NCI-H526 (cell line): Measurements from ENCODE around the gene SMARCAL1.
"Not testable (repeated sequence)": the region's sequence is repeated elsewhere in the genome, so short reads cannot be mapped to it uniquely, and the experiment has no call there.

Source experiments
- DNase-seq, 2 experiments: peaks; one replicate each; lab custom pipeline; 2025; lab: John Stamatoyannopoulos, UW

SMARCAL1 gene

DNA sequence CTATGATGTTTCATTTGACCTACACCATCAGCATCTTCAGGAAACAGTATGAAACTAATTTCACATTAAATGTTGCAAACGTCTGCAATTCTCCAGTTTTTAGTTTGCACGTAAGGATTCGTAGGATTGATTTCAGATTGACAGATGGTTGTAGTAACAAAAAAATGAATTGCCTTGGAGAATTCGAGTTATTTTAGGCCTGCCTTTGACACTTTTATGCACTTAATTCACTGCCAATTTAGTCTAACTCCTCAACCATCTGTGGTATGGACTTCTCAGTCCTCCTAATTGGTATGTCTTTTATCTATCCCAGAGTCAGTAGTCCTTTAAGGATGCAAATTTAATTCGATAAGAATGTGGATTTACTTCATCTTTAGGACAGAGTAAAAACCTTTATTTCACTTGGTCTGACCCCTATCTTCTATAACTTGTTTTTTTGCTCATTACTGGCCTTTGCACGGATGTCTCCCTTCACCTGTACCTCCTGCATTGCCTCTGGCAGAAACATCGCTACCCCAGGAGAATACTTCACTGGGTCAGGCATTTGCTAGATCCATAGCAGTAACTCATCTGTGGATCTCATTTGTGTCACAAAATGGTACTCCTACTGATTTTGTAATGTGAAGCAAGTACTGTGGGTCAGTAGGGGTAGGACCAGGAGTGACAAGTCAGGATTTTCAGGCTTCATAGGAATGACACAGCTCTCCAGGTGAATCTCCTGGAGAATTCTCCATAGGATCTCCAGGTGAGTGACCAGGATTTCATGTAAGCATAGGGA lies 90.3 kb downstream of the SMARCAL1 start:
- DNase-seq = no peak

- DNase-seq = no peak
These were observed 90.9 kb downstream of the SMARCAL1 start for GRCh38 chr2:216503159-216503629.

DNA sequence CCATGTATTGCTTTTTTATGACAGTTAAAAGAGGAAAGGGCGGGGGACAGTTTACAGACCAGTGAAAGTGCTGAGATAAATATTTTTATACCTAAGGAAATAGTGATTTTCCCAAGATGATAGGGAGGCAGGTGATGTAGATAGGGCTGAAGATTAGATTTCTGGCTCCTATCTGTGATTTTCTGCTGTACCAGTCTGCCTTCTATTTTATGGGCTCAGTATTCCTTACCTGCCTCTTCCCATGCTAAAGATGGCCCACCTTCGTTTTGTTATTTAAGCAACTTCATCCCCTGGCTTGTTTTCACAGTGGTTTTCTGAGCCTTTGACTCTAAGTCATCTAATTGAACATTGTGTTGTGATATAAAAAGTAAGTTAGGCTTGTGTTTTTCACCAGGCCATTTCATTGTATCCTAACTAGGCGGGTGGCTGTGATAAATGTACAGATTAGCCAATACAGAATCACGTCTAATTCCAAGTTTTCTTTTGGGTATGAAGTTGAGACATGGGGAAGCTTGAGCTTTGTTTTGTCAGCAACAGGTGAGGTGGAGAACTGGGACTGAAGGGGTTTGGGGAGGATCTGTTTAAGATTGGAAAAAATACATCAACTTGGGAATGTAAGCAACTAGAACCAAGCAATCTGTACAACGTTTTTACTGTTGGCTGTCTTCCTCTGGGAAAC lies 91.6 kb downstream of the SMARCAL1 start:
- no peak for DNase-seq

- no peak for DNase-seq
These were observed 92.1 kb downstream of the SMARCAL1 start for GRCh38 chr2:216504376-216504762.

- no peak for DNase-seq
These were observed 93.1 kb downstream of the SMARCAL1 start for GRCh38 chr2:216505133-216506106.

GRCh38 chr2:216507220-216508160 lies 95.2 kb downstream of the SMARCAL1 start:
- no peak for DNase-seq

GRCh38 chr2:216508229-216508628 lies 95.9 kb downstream of the SMARCAL1 start:
- no peak for DNase-seq

DNA sequence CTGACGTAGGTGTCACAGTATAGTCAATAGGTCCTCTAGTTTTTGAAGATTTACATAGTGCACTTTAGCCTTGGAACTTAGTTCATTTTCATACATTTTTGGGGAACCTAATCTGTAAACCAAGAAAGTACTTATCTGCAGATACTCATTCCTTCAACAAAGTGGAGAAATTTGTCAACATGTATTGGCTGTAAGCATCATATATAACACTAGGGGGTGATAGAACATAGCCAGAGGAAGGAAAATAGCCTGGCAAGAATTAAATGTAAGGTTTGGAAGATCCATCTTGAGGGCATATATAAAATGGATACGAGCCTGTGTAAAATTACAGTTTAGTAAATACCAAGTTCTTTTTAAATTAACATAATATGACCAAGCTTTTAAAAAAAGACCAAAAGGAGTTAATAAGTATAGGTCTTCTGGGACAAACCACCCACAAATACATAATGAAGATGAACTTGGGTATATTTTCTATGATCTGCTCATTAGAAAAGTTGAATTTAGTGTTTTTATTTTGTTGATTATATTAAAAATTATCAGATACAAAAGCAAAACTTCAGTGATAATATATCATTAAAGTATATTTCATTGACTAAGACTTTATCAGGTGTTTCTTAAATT lies 104.6 kb downstream of the SMARCAL1 start:
- DNase-seq = peak; percentile 4 to 65

DNA sequence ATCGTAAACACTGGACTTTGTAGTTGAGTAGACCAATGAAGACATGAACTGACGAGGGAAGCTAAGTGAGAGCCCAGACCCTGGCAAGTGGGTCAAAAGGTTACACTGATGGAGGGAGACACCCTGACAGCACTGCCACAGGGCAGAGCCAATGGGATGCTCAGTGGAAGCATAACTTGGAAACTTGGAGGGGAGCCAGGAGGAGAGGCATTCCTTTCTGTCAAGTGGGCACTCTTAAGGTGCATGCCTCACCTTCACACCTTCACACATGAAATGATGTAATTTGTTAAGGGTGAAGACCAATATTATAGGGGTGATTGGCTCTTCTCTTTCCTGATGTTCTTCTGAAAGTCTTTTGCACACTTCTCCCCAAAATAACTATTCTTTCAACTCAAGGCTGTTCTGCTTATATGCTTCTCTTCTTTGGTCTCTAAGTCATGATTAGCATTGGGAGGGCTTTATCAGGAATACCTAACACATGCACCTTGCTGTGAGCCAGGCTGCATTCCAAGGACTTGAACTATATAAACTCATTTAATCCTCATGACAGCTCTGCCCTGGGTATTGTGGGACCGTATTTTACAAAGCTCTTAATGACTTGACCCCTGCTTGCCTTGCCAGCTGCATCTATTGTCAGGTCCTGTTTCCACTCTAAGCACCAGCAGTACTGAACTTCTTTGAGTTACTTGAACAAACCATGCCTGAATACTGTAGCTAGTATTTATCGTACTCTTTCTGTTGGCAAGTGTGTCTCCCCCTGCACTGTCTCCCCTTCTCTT lies 105.4 kb downstream of the SMARCAL1 start:
- DNase-seq = no peak

- DNase-seq = not testable (repeated sequence)
These were observed 106.4 kb downstream of the SMARCAL1 start for GRCh38 chr2:216518566-216519119.

DNA sequence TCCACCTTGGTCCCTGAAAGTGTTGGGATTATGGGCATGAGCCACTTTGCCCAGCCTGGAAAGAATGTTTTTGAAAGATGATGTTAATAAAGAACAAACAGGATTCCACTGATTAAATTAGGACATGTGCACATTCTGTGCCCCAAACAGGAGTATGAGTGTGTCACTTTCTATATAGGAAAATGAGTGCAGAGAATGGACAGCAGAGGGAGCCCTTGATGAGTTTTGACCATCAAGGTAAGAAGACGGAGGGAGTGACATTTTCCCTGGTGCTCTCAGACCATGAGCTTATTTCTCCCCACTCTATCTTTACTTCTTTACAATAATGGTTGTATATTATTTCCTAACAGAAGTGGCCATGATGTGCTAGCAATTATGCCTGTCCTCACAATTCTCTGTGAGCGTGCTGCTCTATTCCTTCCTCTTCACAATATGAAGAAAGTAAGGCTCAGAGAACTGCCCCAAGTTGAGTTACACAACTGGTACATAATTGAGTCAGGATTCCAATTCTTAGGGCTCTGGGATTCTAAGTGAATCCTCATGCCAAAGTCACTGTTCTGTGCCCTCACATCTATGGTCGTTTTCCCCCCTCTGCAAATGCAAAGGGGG lies 107.0 kb downstream of the SMARCAL1 start:
- DNase-seq = peak; percentile 14 to 80

- no peak for DNase-seq
These were observed 107.8 kb downstream of the SMARCAL1 start for GRCh38 chr2:216520112-216520511.

GRCh38 chr2:216522892-216523502 lies 110.7 kb downstream of the SMARCAL1 start:
- no peak for DNase-seq

- no peak for DNase-seq
These were observed 113.7 kb downstream of the SMARCAL1 start for GRCh38 chr2:216525972-216526371.

DNA sequence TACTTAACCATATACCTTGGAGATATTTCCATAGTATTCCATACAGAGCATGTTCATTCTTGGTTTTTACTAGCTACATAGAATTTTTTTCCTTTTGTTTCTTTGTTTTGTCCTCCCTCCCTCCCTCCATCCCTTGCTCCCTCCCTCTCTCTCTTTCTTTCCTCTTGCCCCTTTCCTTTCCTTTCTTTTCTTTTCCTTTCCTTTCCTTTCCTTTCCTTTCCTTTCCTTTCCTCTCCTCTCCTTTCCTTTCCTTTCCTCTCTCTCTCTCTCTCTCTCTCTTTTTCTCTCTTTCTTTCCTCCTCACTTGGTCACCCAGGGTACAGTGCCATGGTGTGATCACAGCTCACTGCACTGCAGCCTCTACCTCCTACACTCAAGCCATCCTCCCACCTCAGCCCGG lies 114.7 kb downstream of the SMARCAL1 start:
- no peak for DNase-seq

GRCh38 chr2:216527600-216527999 lies 115.3 kb downstream of the SMARCAL1 start:
- no peak for DNase-seq

- no peak for DNase-seq
These were observed 120.3 kb downstream of the SMARCAL1 start for GRCh38 chr2:216532562-216532961.
